ENCODE results near the gene GALNT18.

Gene GALNT18

DNA sequence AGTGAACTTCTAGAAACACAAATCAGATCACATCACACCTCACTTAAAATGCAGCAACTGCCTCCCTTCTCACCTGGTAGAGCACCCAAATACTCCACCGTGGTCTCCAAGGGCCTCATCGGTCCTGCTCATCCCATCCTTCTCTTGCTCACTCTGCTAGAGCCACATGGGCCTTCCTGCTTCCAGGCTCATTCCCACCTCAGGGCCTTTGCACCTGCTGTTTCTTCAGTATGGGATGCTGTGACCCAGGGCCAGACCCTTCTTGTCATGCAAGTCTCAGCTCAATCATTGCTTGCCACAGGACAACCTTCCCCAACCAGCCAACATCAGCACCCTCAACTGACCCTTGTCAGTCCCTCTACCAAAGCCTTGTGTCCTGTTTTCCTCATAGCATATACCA, 124.9 kb downstream of the GALNT18 start:
- no peak for DNase-seq (ENCODE audit: low spot score)

DNA sequence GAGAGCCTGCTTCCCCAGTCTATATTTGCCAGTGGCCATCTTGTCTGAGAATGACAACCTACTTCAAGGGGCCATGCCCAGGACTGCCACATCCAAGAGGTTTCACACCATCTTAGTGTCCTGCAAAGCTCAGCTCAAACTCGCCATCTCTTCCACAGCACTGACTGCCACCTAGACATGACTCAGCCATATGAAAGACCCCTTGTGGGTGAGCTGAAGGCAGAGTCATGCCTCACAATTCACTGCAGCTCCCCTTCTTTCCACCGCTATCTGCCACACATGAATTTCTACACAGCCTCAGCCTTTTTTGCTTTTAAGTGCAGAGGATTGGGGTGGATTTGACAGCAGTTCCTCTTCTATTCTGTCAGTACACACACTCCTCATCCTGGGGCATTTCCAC, 127.5 kb downstream of the GALNT18 start:
- DNase-seq (ENCODE audit: low spot score), result no peak

DNA sequence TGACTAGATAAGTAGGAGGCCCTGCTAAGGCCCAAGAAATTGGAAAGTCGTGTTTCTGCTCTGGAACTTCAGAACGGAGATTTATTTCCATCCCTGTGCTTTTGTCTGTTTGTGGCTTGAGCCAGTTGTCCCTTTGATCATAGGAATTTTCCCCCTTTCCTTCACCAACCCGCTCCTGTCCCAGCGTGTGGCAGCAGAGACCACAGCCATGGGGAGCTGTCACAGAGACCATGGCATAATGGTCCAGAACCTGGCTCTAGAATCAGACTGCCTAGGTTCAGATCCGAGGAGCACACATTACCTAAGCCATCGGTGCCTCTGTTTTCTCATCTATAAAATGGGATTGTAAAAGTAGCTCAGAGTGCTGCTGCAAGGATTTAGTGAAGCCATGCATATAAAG, 128.1 kb downstream of the GALNT18 start:
- DNase-seq (ENCODE audit: low spot score), result no peak

DNA sequence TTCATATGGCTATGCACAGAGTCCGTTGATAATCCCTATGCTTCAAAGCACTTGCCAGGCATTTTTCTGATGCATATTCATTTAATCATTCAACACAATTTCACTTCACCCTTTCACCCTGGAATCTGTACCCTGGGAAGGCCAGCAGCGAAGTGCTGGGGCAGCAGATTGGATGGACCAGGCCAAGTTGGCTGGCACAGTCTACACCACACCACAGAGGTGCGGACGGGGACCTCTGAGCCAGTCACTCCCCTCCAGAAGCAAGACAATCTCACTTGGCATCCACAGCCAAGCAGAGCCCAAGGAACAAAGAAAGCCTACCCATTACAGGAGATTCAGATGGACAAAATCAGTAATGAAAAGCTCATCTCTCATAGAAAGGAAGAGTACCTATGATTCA, 130.2 kb downstream of the GALNT18 start:
- DNase-seq (ENCODE audit: low spot score), result no peak

DNA sequence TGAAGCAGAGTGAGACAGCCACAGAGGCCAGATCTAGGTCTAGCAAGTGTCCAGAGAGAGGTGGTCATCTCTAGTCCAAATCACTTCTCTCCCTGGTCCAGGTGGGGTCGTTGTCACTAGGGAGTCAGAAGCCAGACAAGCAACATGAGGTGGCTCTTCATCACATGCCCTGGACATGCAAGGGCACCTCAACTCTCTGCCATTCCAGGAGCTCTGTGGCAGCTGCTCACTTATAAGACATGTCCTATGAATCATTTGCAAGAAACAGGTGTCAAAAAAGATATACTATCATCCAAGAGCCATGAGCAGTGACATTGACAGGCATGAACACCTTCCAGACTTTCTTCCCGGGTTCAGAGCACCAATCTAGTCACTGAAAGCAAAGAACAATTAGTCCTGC, 130.8 kb downstream of the GALNT18 start:
- DNase-seq (ENCODE audit: low spot score), result no peak

DNA sequence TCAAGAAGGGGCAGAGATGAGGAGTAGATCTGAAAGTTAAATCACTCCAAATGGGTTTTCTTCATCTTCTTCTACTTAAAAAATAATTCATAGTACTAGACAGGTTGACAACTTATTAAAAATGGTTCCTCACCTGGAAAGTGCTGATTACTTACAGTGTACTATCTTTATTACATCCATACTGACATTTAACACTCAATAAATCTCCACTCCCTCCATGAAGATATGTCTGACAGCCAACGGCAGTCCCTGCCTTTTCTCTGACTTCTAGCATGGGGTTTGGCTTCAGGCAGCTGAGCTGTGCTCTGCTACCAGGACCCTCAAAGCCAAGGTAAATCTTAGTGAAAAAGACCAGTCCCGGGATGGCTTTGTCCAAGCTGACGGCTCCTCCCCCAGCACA, 135.4 kb downstream of the GALNT18 start:
- no peak for DNase-seq (ENCODE audit: low spot score)

DNA sequence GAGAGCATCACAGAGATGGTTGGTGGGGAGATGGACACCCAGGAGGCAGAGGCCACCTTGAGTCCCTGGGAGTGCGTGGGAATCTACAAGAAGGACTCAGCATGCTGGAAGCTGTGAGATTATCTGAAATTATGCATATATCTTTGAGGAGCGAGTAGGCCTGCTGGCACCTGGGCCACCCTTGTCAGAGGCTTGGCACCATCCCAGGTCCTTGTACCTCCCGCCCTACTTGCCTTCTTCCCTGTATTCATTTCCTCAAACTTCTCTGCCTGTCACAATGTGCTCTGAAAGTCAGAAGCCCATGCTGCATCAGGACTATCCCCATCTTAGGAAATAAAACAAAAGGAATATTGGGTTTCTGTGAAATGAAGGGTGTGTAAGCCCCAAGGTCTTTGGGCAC, 135.8 kb downstream of the GALNT18 start:
- no peak for DNase-seq (ENCODE audit: low spot score)

DNA sequence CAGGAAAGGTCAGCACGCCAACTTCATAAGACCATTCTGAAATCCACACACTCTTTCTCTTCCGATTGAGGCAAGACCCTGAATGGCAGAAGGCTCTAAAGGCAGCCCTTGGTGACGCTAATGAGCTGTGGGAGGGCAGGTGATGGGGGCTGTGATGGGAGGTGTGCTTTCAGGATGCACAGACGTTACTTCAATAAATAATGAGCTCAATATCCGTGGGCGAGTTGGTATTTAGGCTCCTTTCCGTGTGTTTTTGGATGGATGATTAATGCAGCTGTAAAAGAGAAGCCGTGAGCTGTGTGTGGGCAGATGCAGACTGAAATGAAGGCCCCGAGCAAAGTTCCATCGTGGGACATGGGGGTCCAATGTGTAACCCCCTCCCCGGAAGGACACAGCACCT, 138.2 kb downstream of the GALNT18 start:
- DNase-seq (ENCODE audit: low spot score), result no peak

DNA sequence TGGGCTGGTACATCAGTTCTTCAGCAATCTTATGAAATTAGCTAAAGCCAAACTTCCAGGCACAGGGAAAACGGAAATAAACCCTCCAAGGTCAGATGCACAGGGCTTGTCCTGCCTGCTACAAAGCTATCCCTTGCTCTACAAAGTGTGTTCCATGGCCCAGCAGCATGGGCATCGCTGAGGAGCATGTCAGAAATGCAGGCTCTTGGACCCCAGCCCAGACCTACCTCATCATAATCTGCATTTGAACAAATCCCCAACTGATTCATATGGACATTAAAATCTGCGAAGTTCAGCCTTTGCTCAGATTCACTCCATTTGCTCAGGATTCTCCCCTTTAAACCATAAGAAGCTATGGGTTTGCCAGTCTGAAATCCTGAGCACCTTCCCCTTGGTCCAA, 139.1 kb downstream of the GALNT18 start:
- no peak for DNase-seq (ENCODE audit: low spot score)

DNA sequence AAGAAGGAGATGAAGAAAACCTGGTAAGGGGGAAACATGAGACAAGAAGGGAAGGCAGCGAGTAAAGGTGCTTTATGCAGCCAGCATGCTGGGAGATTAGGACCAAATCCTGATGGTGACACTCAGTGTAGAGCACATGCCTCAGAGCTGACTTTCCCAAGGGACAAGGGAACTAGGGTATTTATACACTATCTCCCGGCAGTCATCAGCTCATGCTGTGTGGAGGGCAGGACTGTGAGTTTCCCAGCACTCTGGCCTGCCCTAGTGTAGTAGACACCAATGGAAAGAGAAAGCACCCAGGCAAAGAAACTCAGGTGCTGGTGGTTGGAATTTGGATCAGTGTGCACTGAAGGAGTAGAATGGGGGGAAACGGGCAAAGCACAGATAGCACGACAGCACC, 140.4 kb downstream of the GALNT18 start:
- no peak for DNase-seq (ENCODE audit: low spot score)

DNA sequence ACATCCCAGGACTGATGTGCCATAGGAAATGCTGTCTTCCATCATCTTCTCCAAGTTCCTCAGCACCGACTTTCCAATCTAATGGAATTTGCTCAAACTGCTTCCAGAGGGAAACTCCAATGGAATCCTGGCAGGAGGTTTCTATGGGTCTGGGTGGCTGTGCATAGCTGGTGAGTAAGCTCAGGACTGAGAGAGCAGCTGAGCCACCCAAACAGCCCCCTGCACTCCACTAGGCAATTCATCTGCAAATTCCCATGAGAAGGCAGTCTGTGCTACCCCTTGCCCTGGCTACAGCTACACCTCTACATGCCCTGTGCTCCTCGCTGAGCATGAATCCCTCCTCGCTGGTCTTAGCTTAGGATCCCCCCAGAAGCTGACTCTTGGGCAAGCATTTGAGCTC, 140.8 kb downstream of the GALNT18 start:
- no peak for DNase-seq (ENCODE audit: low spot score)

DNA sequence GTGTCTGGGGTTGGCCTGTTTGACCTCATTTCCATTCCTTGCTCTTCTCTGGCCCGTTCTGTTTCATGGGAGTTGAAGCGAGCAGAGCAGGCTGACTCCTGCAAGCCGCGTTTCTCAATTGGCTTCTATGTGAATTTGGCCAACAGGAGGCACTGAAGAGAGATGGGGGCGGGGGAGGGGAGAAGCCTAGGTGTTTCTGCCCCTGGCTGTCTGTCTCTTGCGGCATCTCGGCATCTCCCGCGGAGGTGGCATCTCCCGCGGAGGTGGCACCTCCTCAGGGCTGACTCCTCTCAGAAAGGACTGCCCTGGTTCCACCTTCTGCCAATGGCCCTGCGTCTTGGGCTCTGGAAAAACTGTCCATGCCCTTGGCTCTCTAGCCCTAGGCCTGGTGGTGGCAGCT, 143.1 kb downstream of the GALNT18 start:
- no peak for DNase-seq (ENCODE audit: low spot score)

DNA sequence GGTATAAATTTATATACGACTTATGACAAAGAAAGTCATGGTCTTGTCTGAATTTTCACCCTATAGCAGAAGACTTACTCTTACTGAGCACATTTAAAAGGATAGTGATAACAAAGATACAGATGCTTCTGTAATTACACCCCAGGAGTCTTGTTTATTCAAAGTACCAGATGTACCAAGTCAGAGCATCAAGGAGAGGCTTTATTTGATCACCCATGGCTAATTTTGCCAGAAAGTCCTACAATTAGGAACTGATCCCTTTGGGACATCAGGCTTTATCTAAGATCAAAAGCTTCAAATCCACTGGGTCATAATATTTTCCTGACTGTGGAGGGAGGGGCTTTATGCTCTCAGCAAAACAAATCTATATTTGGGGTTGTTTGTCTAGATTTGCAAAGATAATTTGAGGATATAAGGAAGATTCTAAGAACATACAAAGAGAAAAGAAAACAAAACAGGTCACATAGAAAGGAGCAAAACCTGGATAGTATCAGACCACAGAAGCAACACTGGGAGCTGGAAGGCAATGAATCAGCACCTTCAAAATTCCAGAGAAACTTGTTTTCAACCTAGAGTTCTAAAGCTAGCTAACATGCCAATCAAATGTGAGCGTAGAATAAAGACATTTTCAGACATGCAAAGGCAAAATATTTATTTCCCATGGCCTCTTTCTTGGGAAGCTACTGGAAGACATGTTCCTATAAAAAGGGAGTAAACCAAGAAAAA, 143.9 kb downstream of the GALNT18 start:
- DNase-seq (ENCODE audit: low spot score), result no peak

DNA sequence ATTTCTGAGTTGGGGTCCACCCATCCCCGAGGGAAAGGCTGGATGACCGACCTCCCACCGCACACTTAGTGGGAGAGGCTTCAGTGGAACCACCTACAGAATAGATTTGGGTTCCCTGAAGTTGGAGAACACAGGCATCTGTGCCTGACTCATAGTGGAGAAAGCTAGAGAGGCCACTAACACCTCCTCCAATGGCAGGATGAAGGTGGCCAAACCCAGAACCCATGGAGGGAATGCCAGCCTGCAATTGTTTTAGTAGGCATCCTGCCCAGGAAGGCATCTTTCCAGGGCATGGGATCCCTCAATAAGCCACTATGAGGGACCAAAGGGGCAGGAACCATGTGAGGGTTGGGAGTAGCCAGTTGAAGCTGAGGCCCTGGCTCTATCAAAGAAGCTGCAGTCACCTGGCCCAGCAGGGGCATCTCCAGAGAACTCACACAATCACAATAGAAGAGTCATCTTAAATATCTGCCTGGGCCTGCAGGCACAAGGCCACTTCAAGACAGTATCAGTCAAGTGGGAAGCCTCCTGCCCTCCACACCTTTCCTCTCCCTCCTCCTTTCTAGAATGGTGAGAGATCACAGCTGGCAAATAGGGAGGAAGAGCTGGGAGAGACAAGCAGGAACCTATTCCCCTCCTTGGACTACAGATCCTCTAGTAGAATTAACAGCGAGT, 144.7 kb downstream of the GALNT18 start:
- no peak for DNase-seq (ENCODE audit: low spot score)

DNA sequence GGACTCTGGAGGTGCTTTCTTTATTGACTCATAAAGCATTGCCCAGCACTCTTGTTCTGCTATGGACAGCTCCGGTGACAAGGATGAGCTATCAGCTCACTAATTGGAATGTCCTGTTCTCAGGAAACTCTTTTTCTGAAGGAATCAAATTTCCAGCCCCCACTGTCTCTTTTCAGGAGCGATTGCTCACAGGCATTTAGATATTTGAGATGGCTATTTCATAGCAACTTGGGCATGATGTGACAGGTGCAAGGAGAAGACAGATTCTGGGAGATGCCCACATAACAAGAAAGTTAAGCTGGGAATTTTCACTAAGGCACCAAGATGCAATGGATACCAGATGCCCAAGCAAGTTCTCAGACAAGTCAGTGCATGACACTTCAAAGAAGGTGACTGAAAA, 145.3 kb downstream of the GALNT18 start:
- DNase-seq (ENCODE audit: low spot score), result no peak

DNA sequence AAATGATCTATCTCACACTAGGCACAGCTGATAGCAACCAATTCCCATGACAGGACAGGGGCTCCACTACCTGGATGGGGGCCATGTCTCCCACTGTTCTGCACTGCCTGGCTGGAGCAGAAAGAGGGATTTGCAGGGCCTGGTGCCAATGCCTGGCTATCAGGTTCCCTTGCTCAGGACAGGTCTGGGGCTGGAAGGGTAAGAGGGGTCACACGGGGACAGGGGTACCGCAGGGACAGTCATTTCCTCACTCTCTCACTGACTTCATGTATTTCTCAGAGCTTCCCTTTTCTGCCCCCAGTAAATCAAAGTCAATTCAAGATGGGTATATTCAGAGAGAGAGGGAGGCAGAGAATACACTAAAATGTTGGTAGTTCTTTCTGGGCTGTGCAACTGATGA, 149.7 kb downstream of the GALNT18 start:
- no peak for DNase-seq (ENCODE audit: low spot score)

DNA sequence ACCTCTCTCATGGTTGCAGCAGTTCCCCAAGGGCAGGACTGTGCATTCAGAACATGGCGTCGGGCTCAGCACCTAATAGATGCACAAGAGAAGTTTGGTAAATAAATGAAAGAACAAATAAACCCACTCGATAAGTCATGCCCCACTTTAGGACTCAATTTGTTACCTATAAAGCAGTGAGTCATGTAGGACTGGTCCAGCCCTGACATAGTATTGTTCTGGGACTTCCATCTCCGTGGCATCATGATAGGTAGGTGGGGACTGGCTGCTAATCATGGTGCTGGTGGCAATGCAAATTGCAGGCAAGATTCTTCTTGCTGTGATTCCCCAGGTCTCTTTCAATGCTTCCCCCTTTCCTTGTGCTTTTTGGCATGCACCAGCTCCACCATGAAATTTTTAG, 150.6 kb downstream of the GALNT18 start:
- DNase-seq (ENCODE audit: low spot score), result no peak

DNA sequence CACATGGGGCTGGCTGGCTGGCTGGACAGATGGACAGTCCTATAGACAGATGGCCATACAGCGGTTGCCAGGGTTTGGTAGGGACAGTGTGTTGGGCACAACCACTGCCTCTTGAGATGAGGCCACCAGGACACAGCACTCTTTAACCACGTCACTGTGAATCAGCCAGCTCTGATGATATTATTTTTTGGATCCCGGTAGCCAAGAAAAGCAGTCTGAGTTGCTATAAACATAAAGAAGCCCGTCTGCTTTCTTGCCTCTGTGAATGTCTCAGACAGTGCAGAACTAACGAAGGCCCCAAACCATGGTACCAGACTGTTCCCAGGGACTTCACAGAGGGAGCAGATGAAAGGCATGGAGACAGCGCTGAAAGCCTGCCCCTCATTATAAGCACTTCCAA, 152.9 kb downstream of the GALNT18 start:
- no peak for DNase-seq (ENCODE audit: low spot score)

DNA sequence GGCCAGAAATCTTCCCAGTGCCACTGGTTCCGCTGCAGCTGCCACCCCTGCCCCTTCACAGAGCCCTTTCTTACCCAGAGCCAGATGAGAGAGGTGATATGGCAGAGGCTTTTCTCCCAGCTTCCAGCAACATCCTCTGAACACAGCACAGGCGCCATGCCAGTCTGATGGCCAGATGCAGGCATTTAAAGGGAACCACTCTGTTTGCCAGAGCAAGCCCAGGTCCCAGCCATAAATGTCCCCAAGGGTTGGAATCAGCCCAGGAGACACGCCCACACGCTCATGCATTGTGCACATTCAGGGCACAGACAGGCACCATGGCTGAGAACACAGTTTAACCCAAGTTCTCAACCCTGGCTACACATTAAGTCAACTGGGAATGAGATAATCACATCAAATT, 154.5 kb downstream of the GALNT18 start:
- no peak for DNase-seq (ENCODE audit: low spot score)

DNA sequence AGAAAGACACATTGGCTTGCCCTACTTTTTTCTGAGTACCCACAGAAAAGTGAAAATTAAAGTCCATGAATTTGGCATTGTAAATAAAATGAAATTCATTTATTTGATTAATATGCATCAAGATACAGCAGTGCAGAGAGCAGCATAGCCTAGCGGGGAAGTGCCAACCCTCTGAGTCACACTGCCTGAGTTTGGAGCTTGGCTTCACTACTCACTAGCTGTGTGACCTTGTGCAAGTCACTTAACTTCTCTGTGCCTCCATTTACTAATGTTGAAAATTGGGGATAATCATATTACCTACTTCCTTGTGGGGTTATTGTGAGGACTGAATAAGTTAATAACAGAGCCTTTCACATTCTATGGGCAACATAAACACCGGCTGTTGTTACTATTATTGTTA, 157.2 kb downstream of the GALNT18 start:
- no peak for DNase-seq (ENCODE audit: low spot score)

DNA sequence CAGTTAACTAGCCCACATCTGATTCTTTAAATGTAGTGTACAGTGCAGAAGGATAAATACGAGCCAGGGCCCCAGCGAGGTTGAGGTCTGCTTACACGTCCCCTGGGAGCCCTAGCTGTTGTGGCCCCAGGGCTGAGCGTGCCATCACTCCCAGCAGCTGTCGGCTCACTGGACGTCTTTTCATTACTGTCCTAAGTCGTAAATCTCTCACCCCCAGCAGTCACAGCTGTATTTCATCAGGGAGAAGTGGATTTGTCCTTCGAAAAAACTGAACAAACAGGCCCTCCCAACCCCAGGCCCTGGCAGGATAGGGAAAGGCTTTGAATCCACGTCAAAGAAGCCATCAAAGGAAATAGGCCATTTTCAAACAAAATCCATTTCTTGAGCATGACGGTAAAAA, 158.4 kb downstream of the GALNT18 start:
- DNase-seq (ENCODE audit: low spot score), result no peak

DNA sequence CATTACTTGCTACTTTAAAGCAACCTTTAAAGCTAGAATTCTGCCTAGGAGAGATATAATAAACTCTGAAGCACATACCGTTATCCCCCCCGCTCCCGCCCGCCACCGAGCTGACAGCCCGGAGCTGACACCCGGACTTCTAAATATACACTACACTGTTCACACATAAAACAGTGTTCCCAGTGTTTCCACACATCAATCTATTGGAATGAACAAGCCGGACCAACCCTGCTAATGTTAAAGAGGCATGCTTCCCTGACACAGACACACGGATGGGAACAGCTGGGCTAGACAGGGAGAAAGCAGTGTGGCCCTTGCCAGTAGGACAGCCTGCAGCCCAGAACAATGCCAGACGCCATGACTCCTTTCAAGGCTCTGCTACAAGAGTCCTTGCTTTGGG, 160.3 kb downstream of the GALNT18 start:
- DNase-seq (ENCODE audit: low spot score), result no peak

DNA sequence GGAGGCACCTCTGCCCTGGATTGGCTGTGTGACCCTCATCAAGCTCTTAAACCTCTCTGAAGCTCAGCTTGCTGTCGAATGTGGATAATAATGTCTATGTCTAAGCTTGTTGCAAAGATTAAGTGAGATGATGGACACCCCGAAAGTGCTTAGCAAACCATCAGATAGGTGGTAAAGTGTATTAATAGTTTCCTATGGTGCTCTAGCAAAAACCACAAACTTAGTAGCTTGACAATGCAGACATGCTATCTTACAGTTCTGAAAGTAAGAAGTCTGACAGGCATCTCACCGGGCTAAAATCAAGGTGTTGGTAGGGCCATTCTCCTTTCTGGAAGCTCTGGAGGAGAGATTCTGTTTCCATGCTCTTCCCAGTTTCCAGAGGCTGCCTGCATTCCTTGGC, 162.2 kb downstream of the GALNT18 start:
- no peak for DNase-seq (ENCODE audit: low spot score)

DNA sequence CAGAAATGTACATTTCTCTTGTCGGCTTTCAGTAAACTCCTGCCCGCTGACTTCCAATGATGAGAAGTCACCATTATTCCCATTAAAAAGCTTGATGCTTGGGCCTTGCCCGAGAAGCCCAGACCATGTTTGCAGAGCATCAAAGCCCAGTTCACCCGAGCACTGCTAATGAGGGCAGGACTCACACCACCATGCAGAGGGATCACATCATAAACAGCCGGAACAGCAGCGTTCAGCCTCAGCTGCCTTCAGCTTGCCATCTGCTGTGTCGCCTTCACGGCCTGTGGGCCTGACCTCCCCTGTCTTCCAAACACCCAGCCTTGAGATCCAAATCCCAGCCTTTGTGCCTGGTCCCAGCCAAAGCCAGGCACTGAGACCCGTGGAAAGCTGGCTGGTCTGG, 163.3 kb downstream of the GALNT18 start:
- no peak for DNase-seq (ENCODE audit: low spot score)
